ENCODE results near the gene DEPDC4. TPM values are rescaled to one million over a fixed set of nuclear protein-coding genes. Genes with fewer than 3 reads are reported as not detected.
A peak's percentile ranks its signal among the peaks of the same experiment; 100 is the strongest.

Gene DEPDC4
- total RNA-seq, 1 donor from 2014 or later = 2.1 TPM

- H3K36me3 ChIP-seq (ENCODE audit: control insufficient read depth, insufficient read depth, low read length) = peaks cover 8% of the 10 kb centered on the region
- DNase-seq (ENCODE audit: low read depth) = no peak
Observed at GRCh38 chr12:100208834-100209233, 58.0 kb downstream of the DEPDC4 start.

GRCh38 chr12:100207311-100207710, 59.6 kb downstream of the DEPDC4 start:
- Histone ChIP-seq H3K36me3 (ENCODE audit: control insufficient read depth, insufficient read depth, low read length) (peaks cover 5% of the 10 kb centered on the region), H3K4me3 (ENCODE audit: low read depth, low read length) (no peak overlapping the region), H3K27me3 (ENCODE audit: control insufficient read depth, insufficient read depth, low read length) (no peaks in the 10 kb centered on the region)
- TF ChIP-seq CTCF (IDR thresholded peaks at IDR 0.05; ENCODE audit: insufficient read depth, low read length, severe bottlenecking) = no peak
- FAIRE-seq (no peak), DNase-seq (ENCODE audit: low read depth) (no peak)

More at GRCh38 chr12:100208834-100209233, 58.0 kb downstream of the DEPDC4 start:
- H3K4me3 ChIP-seq (ENCODE audit: low read depth, low read length) = no peak overlapping the region
- no peak for FAIRE-seq
- no peaks in the 10 kb centered on the region for H3K27me3 ChIP-seq (ENCODE audit: control insufficient read depth, insufficient read depth, low read length)
- no peak for TF ChIP-seq CTCF (IDR thresholded peaks at IDR 0.05; ENCODE audit: insufficient read depth, low read length, severe bottlenecking)

- FAIRE-seq = no peak
- no peak for DNase-seq (ENCODE audit: low read depth)
- H3K36me3 ChIP-seq (ENCODE audit: control insufficient read depth, insufficient read depth, low read length) = no peaks in the 10 kb centered on the region
- no peaks in the 10 kb centered on the region for H3K27me3 ChIP-seq (ENCODE audit: control insufficient read depth, insufficient read depth, low read length)
- TF ChIP-seq CTCF (IDR thresholded peaks at IDR 0.05; ENCODE audit: insufficient read depth, low read length, severe bottlenecking) = no peak
- H3K4me3 ChIP-seq (ENCODE audit: low read depth, low read length) = peak overlapping the region; percentile 56
Observed at GRCh38 chr12:100201604-100202423, 65.1 kb downstream of the DEPDC4 start.

GRCh38 chr12:100200463-100201181, 66.3 kb downstream of the DEPDC4 start, which contains the start of gene ACTR6:
ACTR6 (plus strand) TSS chr12:100200815; CDS start chr12:100200852, 37 bp downstream.
- no peak for TF ChIP-seq CTCF (IDR thresholded peaks at IDR 0.05; ENCODE audit: insufficient read depth, low read length, severe bottlenecking)
- FAIRE-seq = no peak

GRCh38 chr12:100199347-100200149, 67.3 kb downstream of the DEPDC4 start:
- Histone ChIP-seq H3K36me3 (ENCODE audit: control insufficient read depth, insufficient read depth, low read length) (no peaks in the 10 kb centered on the region), H3K27me3 (ENCODE audit: control insufficient read depth, insufficient read depth, low read length) (no peaks in the 10 kb centered on the region), H3K4me3 (ENCODE audit: low read depth, low read length) (peak overlapping the region; percentile 56)
- TF ChIP-seq CTCF (IDR thresholded peaks at IDR 0.05; ENCODE audit: insufficient read depth, low read length, severe bottlenecking) = no peak
- DNase-seq (ENCODE audit: low read depth) (peak; percentile 15), FAIRE-seq (no peak)

More at GRCh38 chr12:100200463-100201181, 66.3 kb downstream of the DEPDC4 start, which contains the start of gene ACTR6:
- H3K27me3 ChIP-seq (ENCODE audit: control insufficient read depth, insufficient read depth, low read length) = no peaks in the 10 kb centered on the region
- H3K36me3 ChIP-seq (ENCODE audit: control insufficient read depth, insufficient read depth, low read length) = no peaks in the 10 kb centered on the region
- DNase-seq (ENCODE audit: low read depth) = peak; percentile 91
- peak within 1 kb of the TSS; percentile 56 for H3K4me3 ChIP-seq (ENCODE audit: low read depth, low read length)

All from bronchial epithelial cell (primary cell).